Nephron progenitor cell (in vitro differentiated cells): ENCODE measurements around the gene CTDSPL.
A peak's percentile ranks its signal among the peaks of the same experiment; 100 is the strongest.

Experiments used
- DNase-seq: peaks from one replicate; pipeline ENCODE4 v3.0.0; 2021
- H3K27ac Mint-ChIP-seq: 2 replicates; pipeline ENCODE4 v1.8.0; 2021; ENCODE audit warnings: mild to moderate bottlenecking, moderate library complexity, mixed read lengths
- H3K27me3 Mint-ChIP-seq: 2 replicates; pipeline ENCODE4 v1.8.0; 2021; ENCODE audit warnings: mild to moderate bottlenecking, low read depth, mixed read lengths; ENCODE audit not compliant: poor library complexity
- H3K36me3 Mint-ChIP-seq: 2 replicates; pipeline ENCODE4 v1.8.0; 2021; ENCODE audit warnings: low read depth, mixed read lengths
- H3K4me1 Mint-ChIP-seq: 2 replicates; pipeline ENCODE4 v1.8.0; 2021; ENCODE audit warnings: mixed read lengths
- H3K4me3 Mint-ChIP-seq: 2 replicates; pipeline ENCODE4 v1.8.0; 2021; ENCODE audit warnings: mild to moderate bottlenecking, moderate library complexity, mixed read lengths
- H3K9me3 Mint-ChIP-seq: 2 replicates; pipeline ENCODE4 v1.8.0; 2021; ENCODE audit warnings: mild to moderate bottlenecking, moderate library complexity, mixed read lengths
- TF ChIP-seq, protein P1 (sequence below): fragments of 200-600 bp; sonication (generic); IDR thresholded peaks from 2 replicates; pipeline ENCODE4 v1.5.0; 2021; ENCODE audit warnings: antibody characterized with exemption

Gene CTDSPL

DNA sequence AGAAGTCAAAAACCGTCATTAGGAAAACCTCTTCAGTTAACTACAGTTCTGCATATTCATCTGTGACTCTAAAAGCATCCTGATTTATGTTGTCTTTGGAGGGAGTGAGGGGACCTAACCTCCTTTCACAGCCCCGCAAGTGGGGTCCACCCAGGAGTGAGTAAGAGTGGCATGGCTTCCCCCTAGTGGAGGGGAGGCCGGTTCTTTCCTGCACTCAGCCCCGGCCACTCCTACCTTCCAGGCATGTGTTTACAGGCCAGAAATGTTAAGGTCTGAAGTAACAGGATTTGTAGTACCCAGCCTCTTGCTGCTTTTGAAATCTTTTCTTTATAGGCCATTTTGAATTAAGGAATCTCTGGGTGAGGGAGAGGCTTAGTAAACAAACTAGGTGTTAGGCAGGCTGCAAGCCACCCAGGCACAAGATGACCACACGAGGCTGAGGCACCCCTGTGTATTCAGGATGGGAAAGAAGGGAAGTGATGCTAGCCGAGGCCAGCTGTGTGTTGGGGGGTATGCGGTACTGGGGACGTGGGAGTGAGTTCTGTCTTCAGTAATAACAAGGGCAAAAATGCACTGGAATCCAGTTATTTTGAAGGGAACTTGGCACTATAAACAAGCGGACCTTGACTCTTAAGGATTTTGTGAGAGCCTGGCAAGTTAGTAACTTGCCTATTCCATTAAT, 50.5 kb downstream of the CTDSPL start:
- Mint-ChIP-seq H3K27me3 (no peaks in the 10 kb centered on the region), H3K27ac (no peak overlapping the region), H3K4me3 (no peak overlapping the region), H3K9me3 (peaks cover 23% of the 10 kb centered on the region), H3K36me3 (peaks cover 53% of the 10 kb centered on the region), H3K4me1 (peaks cover 44% of the 10 kb centered on the region)
- no peak for DNase-seq
- TF ChIP-seq, protein P1, sequence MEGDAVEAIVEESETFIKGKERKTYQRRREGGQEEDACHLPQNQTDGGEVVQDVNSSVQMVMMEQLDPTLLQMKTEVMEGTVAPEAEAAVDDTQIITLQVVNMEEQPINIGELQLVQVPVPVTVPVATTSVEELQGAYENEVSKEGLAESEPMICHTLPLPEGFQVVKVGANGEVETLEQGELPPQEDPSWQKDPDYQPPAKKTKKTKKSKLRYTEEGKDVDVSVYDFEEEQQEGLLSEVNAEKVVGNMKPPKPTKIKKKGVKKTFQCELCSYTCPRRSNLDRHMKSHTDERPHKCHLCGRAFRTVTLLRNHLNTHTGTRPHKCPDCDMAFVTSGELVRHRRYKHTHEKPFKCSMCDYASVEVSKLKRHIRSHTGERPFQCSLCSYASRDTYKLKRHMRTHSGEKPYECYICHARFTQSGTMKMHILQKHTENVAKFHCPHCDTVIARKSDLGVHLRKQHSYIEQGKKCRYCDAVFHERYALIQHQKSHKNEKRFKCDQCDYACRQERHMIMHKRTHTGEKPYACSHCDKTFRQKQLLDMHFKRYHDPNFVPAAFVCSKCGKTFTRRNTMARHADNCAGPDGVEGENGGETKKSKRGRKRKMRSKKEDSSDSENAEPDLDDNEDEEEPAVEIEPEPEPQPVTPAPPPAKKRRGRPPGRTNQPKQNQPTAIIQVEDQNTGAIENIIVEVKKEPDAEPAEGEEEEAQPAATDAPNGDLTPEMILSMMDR, result no peak

DNA sequence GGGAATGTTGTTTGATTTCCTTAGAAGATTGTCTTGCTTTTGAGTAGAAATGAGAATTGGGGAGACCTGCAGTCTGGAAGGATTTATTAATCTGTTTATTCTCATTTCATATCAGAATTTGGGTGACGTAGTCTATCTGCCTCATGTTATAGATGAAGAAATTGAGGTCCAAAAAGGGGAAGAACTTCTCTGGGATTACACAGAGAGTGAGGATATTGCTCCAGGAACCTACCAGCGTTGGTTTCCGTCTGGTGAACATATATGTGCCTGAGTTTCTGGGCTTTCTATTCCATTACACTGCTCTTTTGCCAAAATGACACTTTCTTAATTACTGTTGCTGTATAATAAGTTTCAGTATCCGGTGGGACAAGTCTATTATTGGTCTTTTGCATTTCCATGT, 51.8 kb downstream of the CTDSPL start:
- no peaks in the 10 kb centered on the region for H3K27me3 Mint-ChIP-seq
- H3K36me3 Mint-ChIP-seq, result peaks cover 53% of the 10 kb centered on the region

DNA sequence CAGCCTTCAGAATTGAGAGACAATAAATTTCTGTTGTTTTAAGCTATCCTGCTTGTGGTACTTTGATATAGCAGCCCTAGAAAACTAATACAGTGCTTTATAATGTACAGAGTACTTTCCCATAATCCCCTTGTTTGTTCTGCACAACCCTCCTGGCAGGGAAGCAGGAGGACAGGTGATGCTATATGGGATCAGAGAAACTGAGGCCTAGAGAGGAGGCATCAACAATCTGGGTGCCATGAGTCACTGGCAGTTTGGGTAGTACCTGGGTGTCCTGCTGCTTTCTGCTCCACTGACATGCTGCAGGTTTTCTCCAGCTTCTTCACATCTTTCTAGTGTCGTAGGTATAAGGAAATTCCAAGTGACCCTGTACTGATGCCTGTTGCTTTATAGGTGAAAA, 55.0 kb downstream of the CTDSPL start:
- Mint-ChIP-seq H3K9me3 (peaks cover 23% of the 10 kb centered on the region), H3K4me1 (peaks cover 28% of the 10 kb centered on the region), H3K27ac (peak overlapping the region; percentile 20), H3K4me3 (no peak overlapping the region), H3K36me3 (peaks cover 38% of the 10 kb centered on the region), H3K27me3 (peaks cover 1% of the 10 kb centered on the region)
- no peak for DNase-seq
- TF ChIP-seq, protein P1, result no peak

More for the DNA sequence above, 51.8 kb downstream of the CTDSPL start:
- Mint-ChIP-seq H3K4me1 (peaks cover 31% of the 10 kb centered on the region), H3K27ac (no peak overlapping the region), H3K4me3 (no peak overlapping the region), H3K9me3 (peaks cover 23% of the 10 kb centered on the region)
- no peak for DNase-seq
- TF ChIP-seq, protein P1, result no peak

DNA sequence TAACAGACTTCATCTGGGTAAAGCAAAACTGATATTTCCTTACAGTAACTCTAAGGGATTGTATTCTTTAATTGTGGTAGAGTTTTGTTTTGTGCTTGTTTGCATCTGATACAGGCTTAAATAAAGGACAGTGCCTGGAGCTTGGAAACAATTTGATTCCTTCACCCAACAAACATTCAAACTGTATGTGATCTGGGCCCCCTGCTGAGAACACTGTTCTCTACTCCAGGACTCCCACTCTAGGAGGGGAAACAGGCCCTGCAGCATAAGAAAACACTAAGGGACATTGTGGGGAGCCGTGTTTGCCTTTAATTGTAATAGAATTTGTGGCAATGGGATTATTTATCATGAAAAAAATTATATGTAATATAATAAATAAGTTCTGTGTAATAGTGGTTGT, 56.9 kb downstream of the CTDSPL start:
- Mint-ChIP-seq H3K27ac (no peak overlapping the region), H3K36me3 (peaks cover 23% of the 10 kb centered on the region), H3K4me1 (peaks cover 26% of the 10 kb centered on the region), H3K4me3 (no peak overlapping the region), H3K27me3 (peaks cover 5% of the 10 kb centered on the region), H3K9me3 (peaks cover 20% of the 10 kb centered on the region)
- TF ChIP-seq, protein P1, result no peak
- DNase-seq, result no peak

DNA sequence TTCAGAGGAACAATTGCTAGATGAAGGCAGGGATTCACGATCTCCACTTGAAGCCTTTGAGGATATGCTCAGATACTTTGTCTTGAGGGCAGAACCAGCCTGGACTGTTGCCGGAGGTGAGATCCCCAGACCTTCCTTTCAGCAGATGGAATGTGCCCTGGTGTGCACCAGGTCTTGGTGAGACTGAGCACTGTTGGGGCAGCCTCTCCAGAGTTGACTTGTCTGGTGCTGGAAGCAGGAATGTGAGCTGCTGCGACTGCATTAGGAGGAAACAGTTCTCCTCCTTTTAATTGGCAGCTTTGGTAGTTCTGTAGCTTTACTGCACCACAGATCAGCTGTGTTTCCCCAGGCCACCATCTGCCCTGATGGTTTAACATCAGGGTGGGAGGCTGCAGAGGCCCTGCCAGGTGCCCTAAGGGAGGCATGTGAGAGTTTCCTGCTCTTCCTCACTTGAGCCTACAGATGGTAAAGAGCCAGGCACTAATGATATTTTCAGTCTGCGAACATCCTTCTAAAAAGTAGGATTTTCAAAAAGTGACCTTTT, 58.5 kb downstream of the CTDSPL start:
- no peak for DNase-seq
- no peak overlapping the region for H3K4me3 Mint-ChIP-seq
- peaks cover 7% of the 10 kb centered on the region for H3K36me3 Mint-ChIP-seq
- H3K4me1 Mint-ChIP-seq, result peaks cover 40% of the 10 kb centered on the region
- peaks cover 5% of the 10 kb centered on the region for H3K9me3 Mint-ChIP-seq
- peaks cover 5% of the 10 kb centered on the region for H3K27me3 Mint-ChIP-seq
- TF ChIP-seq, protein P1, result no peak
- no peak overlapping the region for H3K27ac Mint-ChIP-seq

DNA sequence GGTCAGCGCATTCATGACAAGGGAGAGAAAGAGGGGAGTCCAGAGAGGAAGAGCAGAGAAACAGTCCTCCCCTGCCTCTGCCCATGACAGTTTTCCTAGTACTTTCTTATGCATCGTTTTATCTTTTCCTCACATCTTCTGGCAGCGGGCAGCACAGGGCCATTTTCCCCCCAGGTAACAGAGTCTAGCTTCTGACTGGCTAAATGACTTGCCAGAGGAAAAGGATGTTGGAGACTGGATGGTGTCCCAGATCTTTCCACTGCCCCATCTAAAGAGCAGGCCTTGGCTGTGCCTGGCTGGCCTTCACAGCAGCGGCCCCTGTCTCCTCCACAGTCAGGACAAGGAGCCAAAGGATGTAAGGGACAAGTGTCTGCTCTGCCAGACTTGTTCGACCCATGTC, 59.3 kb downstream of the CTDSPL start:
- DNase-seq, result no peak
- no peak overlapping the region for H3K4me3 Mint-ChIP-seq
- no peak overlapping the region for H3K27ac Mint-ChIP-seq
- H3K27me3 Mint-ChIP-seq, result peaks cover 5% of the 10 kb centered on the region
- TF ChIP-seq, protein P1, result no peak
- peaks cover 48% of the 10 kb centered on the region for H3K4me1 Mint-ChIP-seq
- no peaks in the 10 kb centered on the region for H3K9me3 Mint-ChIP-seq
- H3K36me3 Mint-ChIP-seq, result no peaks in the 10 kb centered on the region
